HG03175 (cell line): ENCODE results near the gene PCAT7.
"Not testable (repeated sequence)": the region's sequence is repeated elsewhere in the genome, so short reads cannot be mapped to it uniquely, and the experiment has no call there.

ENCODE experiments used
- ATAC-seq: cut with Tn5 transposase; IDR thresholded peaks from one replicate; pipeline ENCODE4 v1.9.1; 2021; ENCODE audit warnings: mild to moderate bottlenecking, moderate library complexity; ENCODE audit not compliant: unreplicated experiment

PCAT7 gene

GRCh38 chr9:94560237-94560636, 5.4 kb downstream of the PCAT7 start:
- ATAC-seq, result no peak

- no peak for ATAC-seq
These were observed 8.7 kb downstream of the PCAT7 start for GRCh38 chr9:94563548-94563947.

DNA sequence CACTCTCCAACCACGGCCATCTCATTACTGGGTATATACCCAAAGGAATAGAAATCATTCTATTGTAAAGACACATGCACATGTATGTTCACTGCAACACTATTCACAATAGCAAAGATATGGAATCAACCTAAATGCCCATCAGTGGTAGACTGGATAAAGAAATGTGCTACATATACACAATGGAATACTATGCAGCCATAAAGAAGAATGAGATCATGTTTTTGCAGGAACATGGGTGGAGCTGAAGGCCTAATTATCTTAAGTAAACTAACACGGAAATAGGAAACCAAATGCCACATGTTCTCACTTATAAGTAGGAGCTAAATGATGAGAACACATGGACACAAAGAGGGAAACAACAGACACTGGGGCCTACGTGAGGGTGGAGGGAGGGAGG, 9.4 kb downstream of the PCAT7 start:
- not testable (repeated sequence) for ATAC-seq

DNA sequence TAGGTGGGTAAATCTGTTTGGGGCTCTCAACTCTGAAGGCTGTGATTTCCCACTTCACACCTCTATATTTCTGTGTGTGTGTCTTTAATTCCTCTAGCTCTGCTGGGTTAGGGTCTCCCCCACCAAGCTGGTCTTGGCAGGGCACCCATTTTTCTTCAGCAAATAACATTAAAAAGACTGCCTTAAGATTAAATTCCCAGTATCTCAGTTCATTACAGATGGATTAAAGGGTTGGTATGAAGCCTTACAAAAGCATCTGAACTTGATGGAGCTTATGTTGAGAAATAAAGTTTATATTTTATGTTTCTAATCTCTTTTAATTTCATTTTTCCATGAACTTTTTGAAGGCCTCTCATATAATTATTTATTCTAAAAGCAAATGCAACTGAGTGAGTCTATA, 11.7 kb downstream of the PCAT7 start:
- ATAC-seq, result no peak

GRCh38 chr9:94567271-94567670, 12.4 kb downstream of the PCAT7 start:
- ATAC-seq, result no peak

- no peak for ATAC-seq
These were observed 13.5 kb downstream of the PCAT7 start for GRCh38 chr9:94568250-94568889.

- ATAC-seq, result no peak
These were observed 14.3 kb downstream of the PCAT7 start for GRCh38 chr9:94568972-94569712.

- no peak for ATAC-seq
These were observed 21.2 kb downstream of the PCAT7 start for GRCh38 chr9:94576131-94576530.

- ATAC-seq, result no peak
These were observed 22.2 kb downstream of the PCAT7 start for GRCh38 chr9:94577036-94577435.

- ATAC-seq, result no peak
These were observed 22.7 kb downstream of the PCAT7 start for GRCh38 chr9:94577571-94577970.

GRCh38 chr9:94581728-94582127, 26.8 kb downstream of the PCAT7 start:
- ATAC-seq, result no peak

DNA sequence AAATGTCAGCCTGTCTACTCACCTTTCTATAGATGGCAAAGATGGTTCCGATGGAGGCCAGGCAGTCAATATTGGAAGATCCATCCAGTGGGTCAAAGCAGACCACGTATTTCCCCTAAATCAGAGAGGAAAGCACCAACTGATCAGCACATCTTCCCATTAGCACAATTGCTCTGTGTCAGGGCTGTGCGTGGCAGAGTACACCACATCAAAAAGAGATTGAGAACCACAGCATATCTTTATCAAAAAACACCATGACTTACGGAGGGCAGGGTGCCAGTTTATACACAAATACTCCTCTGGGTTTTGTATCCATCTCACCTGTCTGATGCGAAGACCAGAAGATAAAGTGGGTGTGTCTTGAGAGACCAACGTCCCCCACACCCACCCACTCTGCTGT, 29.7 kb downstream of the PCAT7 start:
- ATAC-seq, result no peak

- no peak for ATAC-seq
These were observed 31.4 kb downstream of the PCAT7 start for GRCh38 chr9:94586316-94586715.

DNA sequence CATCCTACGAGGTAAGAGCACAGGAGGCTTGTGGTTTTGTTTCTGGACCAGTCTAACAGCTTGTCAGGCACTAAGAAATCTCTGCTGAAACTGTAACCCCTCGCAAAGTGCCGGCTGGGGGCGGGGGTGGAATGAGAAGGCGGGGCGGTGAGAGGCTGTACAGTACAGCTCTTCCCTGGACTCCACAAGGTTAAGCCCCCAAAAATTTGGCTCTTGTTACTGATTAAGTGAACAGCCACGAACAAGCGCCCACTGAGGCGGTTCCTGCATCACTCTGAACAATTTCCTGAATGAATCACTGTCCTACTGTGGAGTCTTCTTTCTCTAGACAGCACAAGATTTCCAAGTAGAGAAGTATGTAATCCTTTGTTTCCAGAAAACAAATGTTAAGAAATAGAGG, 31.9 kb downstream of the PCAT7 start:
- ATAC-seq, result no peak

GRCh38 chr9:94588681-94589080, 33.8 kb downstream of the PCAT7 start:
- no peak for ATAC-seq

- not testable (repeated sequence) for ATAC-seq
These were observed 36.2 kb downstream of the PCAT7 start for GRCh38 chr9:94591046-94591545.

- no peak for ATAC-seq
These were observed 37.0 kb downstream of the PCAT7 start for GRCh38 chr9:94591876-94592275.

- not testable (repeated sequence) for ATAC-seq
These were observed 37.8 kb downstream of the PCAT7 start for GRCh38 chr9:94592683-94593082.

GRCh38 chr9:94593459-94594345, 38.8 kb downstream of the PCAT7 start, which contains the start of gene FBP2:
Gene FBP2 (minus strand): TSS chr9:94593824. CDS start chr9:94593726, 98 bp downstream.
- ATAC-seq, result no peak

DNA sequence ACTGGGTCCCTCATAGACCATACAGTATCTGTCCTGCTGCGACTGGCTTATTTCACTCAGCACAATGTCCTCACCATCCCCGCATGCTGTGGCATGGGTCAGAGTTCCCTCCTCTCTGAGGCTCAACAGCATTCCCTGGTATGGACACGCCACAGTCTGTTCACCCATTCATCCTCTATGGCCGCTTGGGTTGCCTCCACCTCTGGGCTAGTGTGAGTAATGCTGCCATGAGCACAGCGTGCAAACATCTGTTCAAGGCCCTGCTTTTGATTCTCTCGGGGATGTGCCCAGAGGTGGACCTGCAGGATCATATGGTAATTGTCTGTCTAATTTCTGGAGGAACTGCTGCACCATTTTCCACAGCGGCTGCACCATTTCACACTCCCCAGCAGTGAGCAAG, 44.2 kb downstream of the PCAT7 start:
- ATAC-seq, result no peak

GRCh38 chr9:94600258-94600657, 45.4 kb downstream of the PCAT7 start:
- no peak for ATAC-seq
